ENCODE measurements around the gene TYW1B. TPM values are rescaled to one million over a fixed set of nuclear protein-coding genes. Genes with fewer than 3 reads are reported as not detected.
"Not testable (repeated sequence)": the region's sequence is repeated elsewhere in the genome, so short reads cannot be mapped to it uniquely, and the experiment has no call there.

Gene TYW1B
- total and polyA plus RNA-seq, 4 donors: 1.4 to 4.8 (median 3.7) TPM

- TF ChIP-seq ZBTB33 (IDR thresholded peaks at IDR 0.05): no peak
- no peak for TF ChIP-seq RXRA (IDR thresholded peaks at IDR 0.05)
- TF ChIP-seq REST (IDR thresholded peaks at IDR 0.05): no peak
- no peak for TF ChIP-seq SP1 (IDR thresholded peaks at IDR 0.05)
Observed at GRCh38 chr7:72751378-72751777, 76.6 kb downstream of the TYW1B start (continued).

- H3K9ac ChIP-seq (ENCODE audit: low read depth in 1 of 2, low read length in 2 of 2); H3K4me1 ChIP-seq (ENCODE audit: control insufficient read depth in 4 of 4, insufficient read depth in 4 of 4, low read length in 3 of 4); H3K4me3 ChIP-seq (ENCODE audit: low read depth in 1 of 3, low read length in 3 of 3); H3K9me3 ChIP-seq (ENCODE audit: control insufficient read depth in 4 of 4, low read length in 3 of 4); H3K36me3 ChIP-seq (ENCODE audit: control insufficient read depth in 4 of 4, insufficient read depth in 3 of 4, low read depth in 1 of 4, low read length in 3 of 4); H3K27me3 ChIP-seq (ENCODE audit: control insufficient read depth in 4 of 4, insufficient read depth in 4 of 4, low read length in 3 of 4); H3K27ac ChIP-seq (ENCODE audit: low read depth in 1 of 2, low read length in 2 of 2); DNase-seq (ENCODE audit: low spot score): not testable (repeated sequence)
Observed at GRCh38 chr7:72748649-72749048, 79.4 kb downstream of the TYW1B start.

GRCh38 chr7:72744244-72744926 is 83.6 kb downstream of the TYW1B start:
- not testable (repeated sequence) for H3K4me1 ChIP-seq (ENCODE audit: control insufficient read depth in 4 of 4, insufficient read depth in 4 of 4, low read length in 3 of 4); H3K9ac ChIP-seq (ENCODE audit: low read depth in 1 of 2, low read length in 2 of 2); H3K9me3 ChIP-seq (ENCODE audit: control insufficient read depth in 4 of 4, low read length in 3 of 4); DNase-seq (ENCODE audit: low spot score); H3K27me3 ChIP-seq (ENCODE audit: control insufficient read depth in 4 of 4, insufficient read depth in 4 of 4, low read length in 3 of 4); H3K36me3 ChIP-seq (ENCODE audit: control insufficient read depth in 4 of 4, insufficient read depth in 3 of 4, low read depth in 1 of 4, low read length in 3 of 4); H3K4me3 ChIP-seq (ENCODE audit: low read depth in 1 of 3, low read length in 3 of 3); H3K27ac ChIP-seq (ENCODE audit: low read depth in 1 of 2, low read length in 2 of 2)
- 82% methylated on average over 10 of the region's 10 CpGs for WGBS

GRCh38 chr7:72743801-72744200 is 84.2 kb downstream of the TYW1B start:
- not testable (repeated sequence) for H3K9me3 ChIP-seq (ENCODE audit: control insufficient read depth in 4 of 4, low read length in 3 of 4); H3K27ac ChIP-seq (ENCODE audit: low read depth in 1 of 2, low read length in 2 of 2); H3K4me1 ChIP-seq (ENCODE audit: control insufficient read depth in 4 of 4, insufficient read depth in 4 of 4, low read length in 3 of 4); H3K9ac ChIP-seq (ENCODE audit: low read depth in 1 of 2, low read length in 2 of 2); H3K27me3 ChIP-seq (ENCODE audit: control insufficient read depth in 4 of 4, insufficient read depth in 4 of 4, low read length in 3 of 4); H3K4me3 ChIP-seq (ENCODE audit: low read depth in 1 of 3, low read length in 3 of 3); H3K36me3 ChIP-seq (ENCODE audit: control insufficient read depth in 4 of 4, insufficient read depth in 3 of 4, low read depth in 1 of 4, low read length in 3 of 4); DNase-seq (ENCODE audit: low spot score)
- WGBS: 88% methylated on average over 2 of the region's 2 CpGs

- DNase-seq (ENCODE audit: low spot score); H3K27ac ChIP-seq (ENCODE audit: low read depth in 1 of 2, low read length in 2 of 2); H3K27me3 ChIP-seq (ENCODE audit: control insufficient read depth in 4 of 4, insufficient read depth in 4 of 4, low read length in 3 of 4); H3K9me3 ChIP-seq (ENCODE audit: control insufficient read depth in 4 of 4, low read length in 3 of 4); H3K36me3 ChIP-seq (ENCODE audit: control insufficient read depth in 4 of 4, insufficient read depth in 3 of 4, low read depth in 1 of 4, low read length in 3 of 4); H3K9ac ChIP-seq (ENCODE audit: low read depth in 1 of 2, low read length in 2 of 2); H3K4me3 ChIP-seq (ENCODE audit: low read depth in 1 of 3, low read length in 3 of 3); H3K4me1 ChIP-seq (ENCODE audit: control insufficient read depth in 4 of 4, insufficient read depth in 4 of 4, low read length in 3 of 4): not testable (repeated sequence)
- over 99% methylated on average over 8 of the region's 11 CpGs for WGBS
Observed at GRCh38 chr7:72739716-72740115, 88.3 kb downstream of the TYW1B start.

GRCh38 chr7:72735855-72736254 is 92.1 kb downstream of the TYW1B start:
- H3K4me3 ChIP-seq (ENCODE audit: low read depth in 1 of 3, low read length in 3 of 3); H3K27ac ChIP-seq (ENCODE audit: low read depth in 1 of 2, low read length in 2 of 2); H3K9me3 ChIP-seq (ENCODE audit: control insufficient read depth in 4 of 4, low read length in 3 of 4); H3K9ac ChIP-seq (ENCODE audit: low read depth in 1 of 2, low read length in 2 of 2); H3K27me3 ChIP-seq (ENCODE audit: control insufficient read depth in 4 of 4, insufficient read depth in 4 of 4, low read length in 3 of 4); H3K36me3 ChIP-seq (ENCODE audit: control insufficient read depth in 4 of 4, insufficient read depth in 3 of 4, low read depth in 1 of 4, low read length in 3 of 4); DNase-seq (ENCODE audit: low spot score); H3K4me1 ChIP-seq (ENCODE audit: control insufficient read depth in 4 of 4, insufficient read depth in 4 of 4, low read length in 3 of 4): not testable (repeated sequence)
- 87% methylated on average over 4 of the region's 4 CpGs for WGBS

- not testable (repeated sequence) for DNase-seq (ENCODE audit: low spot score); H3K9ac ChIP-seq (ENCODE audit: low read depth in 1 of 2, low read length in 2 of 2); H3K27me3 ChIP-seq (ENCODE audit: control insufficient read depth in 4 of 4, insufficient read depth in 4 of 4, low read length in 3 of 4); H3K36me3 ChIP-seq (ENCODE audit: control insufficient read depth in 4 of 4, insufficient read depth in 3 of 4, low read depth in 1 of 4, low read length in 3 of 4); H3K9me3 ChIP-seq (ENCODE audit: control insufficient read depth in 4 of 4, low read length in 3 of 4); H3K4me1 ChIP-seq (ENCODE audit: control insufficient read depth in 4 of 4, insufficient read depth in 4 of 4, low read length in 3 of 4); H3K4me3 ChIP-seq (ENCODE audit: low read depth in 1 of 3, low read length in 3 of 3); H3K27ac ChIP-seq (ENCODE audit: low read depth in 1 of 2, low read length in 2 of 2)
- WGBS: 97% methylated on average over 2 of the region's 2 CpGs
Observed at GRCh38 chr7:72730815-72731214, 97.2 kb downstream of the TYW1B start.
